K562 (cell line): ENCODE measurements around the gene PPP1R15B. TPM values are rescaled to one million over a fixed set of nuclear protein-coding genes. Genes with fewer than 3 reads are reported as not detected.

Experiments
- ATAC-seq: fragments of 200-7000 bp; cut with Tn5 transposase; 3 replicates; pipeline ENCODE4 v1.9.1; 2020; ENCODE audit warnings: moderate library complexity
- BruUV-seq: library from RNA; stranded (reverse); fragments of 400-500 nt; replicated peaks from 2 replicates; lab custom pipeline; 2021; lab: Mats Ljungman, UMichigan
- CTCF ChIA-PET: fragments of 300-600 bp; formaldehyde crosslinking; extraction: SDS; loops from one replicate; lab custom pipeline; 2021; ENCODE audit warnings: low intra/inter-chr PET ratio; lab: Yijun Ruan, JAX
- POLR2A ChIA-PET: fragments of 300-600, 350-650 bp; sonication (Branson Sonifier 250); formaldehyde crosslinking; extraction: SDS; loops from one replicate; lab custom pipeline; 2021; ENCODE audit warnings: antibody characterized with exemption, inconsistent platforms; lab: Yijun Ruan, JAX
- DNase-seq, 4 experiments: peaks; one replicate each; pipeline versions ENCODE4 v3.0.0 to v3.0.0-alpha.2; 2011 to 2018; ENCODE audit warnings: low spot score in 3 of 4, mixed read lengths in 3 of 4; ENCODE audit errors: extremely low read depth in 1 of 4
- FAIRE-seq: peaks from 2 replicates; lab custom pipeline; 2011; peaks lifted over from hg19 to GRCh38; lab: Jason Lieb, UNC
- H2AFZ ChIP-seq: 2 replicates; pipeline ENCODE4 v1.6.0; 2011; ENCODE audit warnings: low read depth, low read length, control low read depth, inconsistent platforms
- H3K27ac ChIP-seq: fragments of 200-600 bp; 3 replicates; pipeline ENCODE4 v1.8.0; 2011; ENCODE audit warnings: low read depth, mild to moderate bottlenecking, control low read depth, inconsistent platforms, low read length, moderate library complexity, mixed read lengths; ENCODE audit errors: extremely low read depth
- H3K27me3 ChIP-seq, 2 experiments: fragments of 300-600 bp in 1 of 2; 2 replicates in 1 of 2; 3 replicates in 1 of 2; pipeline versions ENCODE4 v1.6.0 to v1.8.0; 2011; ENCODE audit warnings: inconsistent platforms in 2 of 2, low read length in 2 of 2, mild to moderate bottlenecking in 1 of 2, mixed read lengths in 1 of 2, moderate library complexity in 1 of 2; ENCODE audit not compliant: control insufficient read depth in 2 of 2, insufficient read depth in 2 of 2
- H3K36me3 ChIP-seq: fragments of 300-600 bp; 3 replicates; pipeline ENCODE4 v1.8.0; 2011; ENCODE audit warnings: mild to moderate bottlenecking, low read length, inconsistent platforms; ENCODE audit not compliant: control insufficient read depth, insufficient read depth
- H3K4me1 ChIP-seq, 2 experiments: fragments of 200-600 bp in 1 of 2; replicated peaks in 1 of 2; 2 replicates in 1 of 2; 3 replicates in 1 of 2; pipeline versions ENCODE4 v1.5.1 to v1.8.0; 2011; ENCODE audit warnings: inconsistent platforms in 2 of 2, low read length in 2 of 2, mild to moderate bottlenecking in 1 of 2, mixed read lengths in 1 of 2, moderate library complexity in 1 of 2; ENCODE audit not compliant: control insufficient read depth in 2 of 2, insufficient read depth in 2 of 2
- H3K4me2 ChIP-seq: 2 replicates; pipeline ENCODE4 v1.6.1; 2011; ENCODE audit warnings: low read length, control low read depth, inconsistent platforms, mixed read lengths; ENCODE audit not compliant: insufficient read depth
- H3K4me3 ChIP-seq: fragments of 200-600 bp; sonication (generic), shearing (Covaris generic); 2 replicates; pipeline ENCODE4 v1.5.1; 2016; ENCODE audit warnings: control low read depth, inconsistent platforms
- H3K79me2 ChIP-seq: fragments of 200-600 bp; 3 replicates; pipeline ENCODE4 v1.8.0; 2011; ENCODE audit warnings: low read length, inconsistent platforms; ENCODE audit not compliant: control insufficient read depth, insufficient read depth
- H3K9ac ChIP-seq, 2 experiments: 2 replicates each; pipeline versions ENCODE4 v1.6.0 to v1.6.1; 2011; ENCODE audit warnings: low read depth in 2 of 2, low read length in 2 of 2, control low read depth in 1 of 2, inconsistent platforms in 1 of 2, mild to moderate bottlenecking in 1 of 2, mixed read lengths in 1 of 2; ENCODE audit not compliant: insufficient read depth in 1 of 2
- H3K9me1 ChIP-seq: one replicate; pipeline ENCODE4 v1.6.0; 2011; ENCODE audit warnings: inconsistent platforms, mild to moderate bottlenecking, low read length, moderate library complexity; ENCODE audit not compliant: control insufficient read depth, insufficient read depth
- H3K9me3 ChIP-seq: replicated peaks from 2 replicates; pipeline ENCODE4 v1.5.1; 2011; ENCODE audit warnings: low read depth, low read length, inconsistent platforms; ENCODE audit not compliant: control insufficient read depth, insufficient read depth
- H4K20me1 ChIP-seq: replicated peaks from 2 replicates; pipeline ENCODE4 v1.6.1; 2011; ENCODE audit warnings: low read length, inconsistent platforms, mixed read lengths; ENCODE audit not compliant: control insufficient read depth, insufficient read depth
- CHCHD3 ChIP-seq: fragments of 250-450 bp; sonication (Bioruptor Pico); IDR thresholded peaks from 2 replicates; pipeline ENCODE4 v2.1.2; 2022; ENCODE audit warnings: mild to moderate bottlenecking
- HMBOX1 ChIP-seq: sonication (generic); IDR thresholded peaks from 2 replicates; pipeline ENCODE4 v1.6.1; 2016
- MED1 ChIP-seq: sonication (generic); formaldehyde crosslinking; IDR thresholded peaks from 2 replicates; pipeline ENCODE4 v1.8.1; 2023; ENCODE audit warnings: missing genetic modification reagents, borderline replicate concordance
- POLR2G ChIP-seq: fragments of 200-400 bp; formaldehyde crosslinking; IDR thresholded peaks from 2 replicates; pipeline ENCODE4 v1.6.1; 2017; ENCODE audit warnings: low read depth, mild to moderate bottlenecking, antibody characterized with exemption, low read length, moderate library complexity
- SPI1 ChIP-seq: IDR thresholded peaks from 2 replicates; pipeline ENCODE4 v1.6.1; 2011; ENCODE audit warnings: low read depth, low read length, control low read depth, borderline replicate concordance
- SUPT5H ChIP-seq: fragments of 450-650 bp; IDR thresholded peaks from 2 replicates; pipeline ENCODE4 v1.6.1; 2016
- XRCC4 ChIP-seq: IDR thresholded peaks from one replicate; pipeline ENCODE4 v1.6.1; 2011; ENCODE audit not compliant: insufficient read depth, insufficient read length; ENCODE audit errors: extremely low read depth
- ZBTB40 ChIP-seq, 2 experiments: fragments of 450-650 bp in 1 of 2; sonication (generic) in 1 of 2; formaldehyde crosslinking in 1 of 2; IDR thresholded peaks; 2 replicates each; pipeline versions ENCODE4 v1.7.1 to v1.9.0; 2016 to 2022; ENCODE audit warnings: inconsistent platforms in 1 of 2, mild to moderate bottlenecking in 1 of 2, missing genetic modification reagents in 1 of 2
- ZFP1 ChIP-seq: fragments of 450-650 bp; formaldehyde crosslinking; IDR thresholded peaks from 2 replicates; pipeline ENCODE4 v1.4.0; 2020; ENCODE audit warnings: mild to moderate bottlenecking, mixed read lengths
- WGBS: fragments of 100-300 bp; shearing (Covaris generic); methylation state at CpG from one replicate; pipeline ENCODE4 v1.1.6; 2016; ENCODE audit warnings: low coverage, mixed read lengths; ENCODE audit not compliant: insufficient coverage; ENCODE audit errors: missing lambda C conversion rate; 5-methylcytosine and 5-hydroxymethylcytosine counted together
- in situ Hi-C: fragments of 300-500 bp; cut with MboI; formaldehyde crosslinking; loops from 4 replicates; pipeline ENCODE4 v1.15.0; 2018; ENCODE audit warnings: inconsistent platforms, mixed read lengths
- intact Hi-C: fragments of 100-400 bp; cut with micrococcal nuclease; formaldehyde crosslinking; loops from 2 replicates; pipeline ENCODE4 v1.14.2; 2022
- polyA plus RNA-seq, 8 experiments: library from polyadenylated mRNA; depleted of rRNA in 4 of 8; stranded (reverse) in 5 of 8; unstranded in 3 of 8; fragments of >200 nt; fragmentation: Nextera tagmentation in 2 of 8; fragmentation: Illumina TruSeq in 1 of 8; extraction: Ambion mirVana in 2 of 8; extraction: Trizol in 1 of 8; gene quantifications; 2 replicates each; pipeline versions ENCODE4 v1.2.1 to v1.2.3, GENCODE V29; 2011 to 2014; ENCODE audit warnings: inconsistent platforms in 1 of 8, missing spikeins in 1 of 8
- total RNA-seq, 7 experiments: library from RNA; depleted of rRNA in 6 of 7; stranded (reverse); fragments of >200 nt in 6 of 7; fragmentation: Illumina TruSeq in 2 of 7; extraction: Trizol in 2 of 7; gene quantifications; 2 replicates each; pipeline versions ENCODE4 v1.2.1 to v1.2.3, GENCODE V29; 2011 to 2021; ENCODE audit warnings: low replicate concordance in 1 of 7

The PPP1R15B gene
- total and polyA plus RNA-seq, 9 of the 15 experiments (the other 6 are each of a cell fraction or from before 2014, with no cell fraction given): 17.0 to 48.1 (median 30.8) TPM

GRCh38 chr1:204408602-204409001 is 3.0 kb downstream of the PPP1R15B start:
- H2AFZ ChIP-seq: no peak overlapping the region
- H3K4me1 ChIP-seq: peaks cover 4 to 7% of the 10 kb centered on the region in 2 experiments; a peak in 3 of 5 replicates
- intact Hi-C loops (no loop called here), in situ Hi-C loops (no loop called here)
- no peaks in the 10 kb centered on the region for H3K9me1 ChIP-seq
- no peak overlapping the region; the same call in 2 of the 3 replicates for H3K27ac ChIP-seq
- H3K36me3 ChIP-seq: peaks cover 71% of the 10 kb centered on the region
- peaks cover 55% of the 10 kb centered on the region for H4K20me1 ChIP-seq
- WGBS: 0% methylated on average over 1 of the region's 1 CpG
- peak overlapping the region in 1 of 2 experiments; percentile 95; a peak in 2 of 4 replicates for H3K9ac ChIP-seq
- H3K27me3 ChIP-seq: no peaks in the 10 kb centered on the region
- ChIA-PET POLR2A (interaction anchor here (0.9 to 5.8 kb wide), 7 partner anchors 9 to 644 kb away, joined by 3 to 87 read pairs (median 3); partner anchors contain the start of gene MDM4), CTCF (no interaction called here)
- DNase-seq (no peak), ATAC-seq (no peak), FAIRE-seq (no peak)
- no peaks in the 10 kb centered on the region for H3K9me3 ChIP-seq
- BruUV-seq: no TSS peak
- peaks cover 80% of the 10 kb centered on the region for H3K79me2 ChIP-seq
- H3K4me3 ChIP-seq: peak overlapping the region; percentile 90
- H3K4me2 ChIP-seq: peak overlapping the region; percentile 99
- TF ChIP-seq SUPT5H: no peak
- TF ChIP-seq HMBOX1: peak; percentile 90
- no peak for TF ChIP-seq MED1 (CRISPR knock-in tag)
- TF ChIP-seq CHCHD3 (CRISPR knock-in tag): no peak
- TF ChIP-seq POLR2G: no peak
- 0 out of 2 replicates have a peak, but pooled peaks have one; percentile 19 for TF ChIP-seq ZBTB40 (IDR thresholded peaks at IDR 0.05)
- TF ChIP-seq ZBTB40 (CRISPR knock-in tag; IDR thresholded peaks at IDR 0.05): no peak
- TF ChIP-seq ZFP1 (CRISPR knock-in tag): no peak
- no peak for TF ChIP-seq XRCC4
- no peak for TF ChIP-seq SPI1
